GM12878 (cell line): ENCODE data around the gene REEP3.

Experiments
- CEBPB ChIP-seq, 2 experiments: fragments of 150-350 bp in 1 of 2; IDR thresholded peaks; 2 replicates each; pipeline ENCODE4 v1.6.1; 2012 to 2014; ENCODE audit warnings: low read depth in 2 of 2, low read length in 2 of 2, borderline replicate concordance in 1 of 2, inconsistent platforms in 1 of 2
- CHD2 ChIP-seq: IDR thresholded peaks from 2 replicates; pipeline ENCODE4 v1.6.1; 2011; ENCODE audit warnings: low read depth, low read length, improper control_type of control experiment, borderline replicate concordance
- CTCF ChIP-seq, 3 experiments: IDR thresholded peaks in 2 of 3; conservative IDR thresholded peaks in 1 of 3; 2 replicates each; pipeline ENCODE4 v1.5.1; 2011; ENCODE audit warnings: low read depth in 3 of 3, low read length in 3 of 3, mild to moderate bottlenecking in 3 of 3, control low read depth in 2 of 3, moderate library complexity in 2 of 3, inconsistent platforms in 1 of 3, mixed read lengths in 1 of 3; ENCODE audit not compliant: control insufficient read depth in 2 of 3, insufficient read depth in 1 of 3; ENCODE audit errors: extremely low read depth in 1 of 3
- ETV6 ChIP-seq, 2 experiments: fragments of 450-650 bp in 1 of 2; IDR thresholded peaks in 1 of 2; conservative IDR thresholded peaks in 1 of 2; 2 replicates each; pipeline ENCODE4 v1.6.1; 2014; ENCODE audit warnings: antibody characterized with exemption in 1 of 2, borderline replicate concordance in 1 of 2, low read depth in 1 of 2, mild to moderate bottlenecking in 1 of 2, moderate library complexity in 1 of 2
- FOXK2 ChIP-seq: fragments of 450-650 bp; IDR thresholded peaks from 2 replicates; pipeline ENCODE4 v1.6.1; 2017; ENCODE audit warnings: mild to moderate bottlenecking, moderate library complexity
- GABPA ChIP-seq: IDR thresholded peaks from 2 replicates; pipeline ENCODE4 v1.6.1; 2014; ENCODE audit warnings: antibody characterized with exemption, low read depth, mild to moderate bottlenecking, inconsistent platforms
- HDAC6 ChIP-seq: fragments of 200-600 bp; sonication (generic); IDR thresholded peaks from one replicate; pipeline ENCODE4 v1.8.0; 2017; ENCODE audit warnings: antibody characterized with exemption; ENCODE audit not compliant: unreplicated experiment
- JUNB ChIP-seq: IDR thresholded peaks from 2 replicates; pipeline ENCODE4 v1.6.1; 2016; ENCODE audit warnings: antibody characterized with exemption, mild to moderate bottlenecking
- MEF2A ChIP-seq: IDR thresholded peaks from 2 replicates; pipeline ENCODE4 v1.6.1; 2011; ENCODE audit warnings: low read depth, mild to moderate bottlenecking, low read length, moderate library complexity; ENCODE audit not compliant: insufficient read depth
- SIX5 ChIP-seq: IDR thresholded peaks from 2 replicates; pipeline ENCODE4 v1.6.1; 2011; ENCODE audit warnings: mild to moderate bottlenecking, low read depth, low read length, moderate library complexity; ENCODE audit not compliant: severe bottlenecking
- TAF1 ChIP-seq: IDR thresholded peaks from 2 replicates; pipeline ENCODE4 v1.6.1; 2011; ENCODE audit warnings: mild to moderate bottlenecking, low read depth, low read length, borderline replicate concordance

GRCh38 chr10:63646491-63646890, 125.3 kb downstream of the REEP3 start:
- TF ChIP-seq CTCF (IDR thresholded peaks at IDR 0.05 in 2 of 3, conservative IDR thresholded peaks at IDR 0.05 in 1 of 3; ENCODE audit: control insufficient read depth in 2 of 3, extremely low read depth in 1 of 3, insufficient read depth in 1 of 3, low read depth in 3 of 3, low read length in 3 of 3), result no peak
- no peak for TF ChIP-seq HDAC6
- TF ChIP-seq ETV6 (conservative IDR thresholded peaks at IDR 0.05 in 1 of 2, IDR thresholded peaks at IDR 0.05 in 1 of 2; ENCODE audit: borderline replicate concordance in 1 of 2, low read depth in 1 of 2), result no peak
- TF ChIP-seq TAF1, result no peak
- TF ChIP-seq MEF2A, result no peak
- no peak for TF ChIP-seq GABPA
- no peak for TF ChIP-seq SIX5
- no peak for TF ChIP-seq CHD2
- TF ChIP-seq CEBPB (IDR thresholded peaks at IDR 0.05; ENCODE audit: borderline replicate concordance in 1 of 2, low read depth in 2 of 2, low read length in 2 of 2), result no peak
- TF ChIP-seq FOXK2, result no peak
- peak; percentile 50 for TF ChIP-seq JUNB
